IPS-15b (cell line): ENCODE data around the gene PLPPR2.
"Not testable (repeated sequence)": the region's sequence is repeated elsewhere in the genome, so short reads cannot be mapped to it uniquely, and the experiment has no call there.

Experiments
- H3K27me3 ChIP-seq: one replicate; pipeline ENCODE4 v1.6.1; 2013; ENCODE audit warnings: low read length; ENCODE audit not compliant: control insufficient read depth, insufficient read depth
- H3K36me3 ChIP-seq: one replicate; pipeline ENCODE4 v1.6.1; 2013; ENCODE audit warnings: low read length; ENCODE audit not compliant: control insufficient read depth, insufficient read depth
- H3K4me1 ChIP-seq: one replicate; pipeline ENCODE4 v1.6.1; 2013; ENCODE audit warnings: mild to moderate bottlenecking, low read length; ENCODE audit not compliant: control insufficient read depth, insufficient read depth
- H3K4me3 ChIP-seq: one replicate; pipeline ENCODE4 v1.5.1; 2013; ENCODE audit warnings: low read depth, low read length
- H3K9ac ChIP-seq: one replicate; pipeline ENCODE4 v1.6.1; 2013; ENCODE audit warnings: low read depth, mild to moderate bottlenecking, low read length
- H3K9me3 ChIP-seq: one replicate; pipeline ENCODE4 v1.6.1; 2013; ENCODE audit warnings: mild to moderate bottlenecking, low read length; ENCODE audit not compliant: control insufficient read depth, insufficient read depth

PLPPR2 gene

DNA sequence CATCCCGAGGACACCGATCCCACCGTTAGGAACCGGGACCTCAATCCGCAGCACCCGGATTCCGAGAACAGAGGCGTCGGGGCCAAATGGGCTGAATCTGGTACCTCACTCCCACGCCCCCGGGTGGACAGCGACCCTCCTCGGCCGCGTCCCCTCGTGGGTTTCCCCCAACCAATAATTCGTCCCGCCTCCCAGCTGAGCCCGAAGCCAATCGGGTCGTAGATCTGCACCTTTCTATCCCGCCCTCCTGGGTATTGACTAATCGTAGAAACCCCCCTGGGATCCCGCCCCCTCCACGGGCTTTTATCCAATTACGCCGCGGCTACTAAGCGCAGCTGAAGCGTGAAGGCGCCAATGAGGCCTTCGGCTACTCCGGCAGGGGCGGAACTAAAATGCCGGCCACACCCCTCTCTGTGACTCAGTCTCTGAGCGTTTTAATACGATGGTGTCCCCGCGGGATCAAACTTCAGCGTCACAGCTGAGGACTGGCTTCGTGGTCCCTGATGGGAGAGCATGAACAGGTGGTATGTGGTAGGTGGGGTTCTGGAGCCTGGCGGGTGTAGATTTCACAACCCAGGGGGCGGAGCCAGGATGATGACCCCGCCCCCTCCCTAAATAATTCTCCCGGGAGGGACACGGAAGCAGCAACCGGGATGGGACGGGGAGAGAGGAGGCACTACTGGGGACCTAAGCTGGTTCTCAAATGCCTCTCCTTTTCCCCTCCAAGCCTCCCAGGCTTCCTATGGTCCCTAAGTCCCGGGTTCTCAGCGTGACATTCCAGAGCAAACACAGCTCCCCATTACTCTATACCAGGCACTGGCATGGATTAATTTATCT, 8.9 kb upstream of the PLPPR2 start, which contains the start of the genes CCDC159 and TMEM205:
CCDC159 (plus strand) TSS at position 416 of the 837 bp plus-strand sequence; CDS start at position 504, 88 bp downstream.
TMEM205 (minus strand) TSS at position 165 of the 837 bp plus-strand sequence. CDS start 649 bp downstream, outside the sequence.
- Histone ChIP-seq H3K9ac (peak within 1 kb of the TSS; percentile 14), H3K4me3 (peak within 1 kb of the TSS; percentile 78), H3K36me3 (no peaks in the 10 kb centered on the region), H3K9me3 (no peaks in the 10 kb centered on the region), H3K27me3 (no peaks in the 10 kb centered on the region), H3K4me1 (no peaks in the 10 kb centered on the region)

DNA sequence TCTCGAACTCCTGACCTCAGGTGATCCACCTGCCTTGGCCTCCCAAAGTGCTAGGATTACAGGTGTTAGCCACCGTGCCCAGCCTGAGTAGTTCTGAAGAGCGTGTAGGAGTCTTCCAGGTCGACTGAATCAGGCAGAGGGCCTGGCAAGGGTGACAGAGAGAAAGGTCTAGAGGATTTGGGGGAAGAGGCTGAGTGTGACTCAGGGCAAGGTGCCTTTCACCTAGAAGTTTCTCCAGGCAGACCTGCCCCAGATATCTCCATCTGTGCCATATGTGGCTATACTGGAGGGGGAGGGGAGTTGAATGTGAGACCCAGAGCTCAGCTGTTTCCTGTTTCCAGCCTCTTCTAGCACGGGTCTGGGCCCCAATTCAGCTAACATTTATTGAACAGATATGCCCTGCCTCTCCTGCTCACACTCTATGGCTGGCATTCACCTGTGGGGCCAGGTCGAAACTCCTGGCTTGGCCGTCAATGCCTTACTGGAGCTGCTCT, 7.6 kb upstream of the PLPPR2 start:
- no peak overlapping the region for H3K9ac ChIP-seq
- no peaks in the 10 kb centered on the region for H3K9me3 ChIP-seq
- H3K4me1 ChIP-seq, result no peaks in the 10 kb centered on the region
- H3K36me3 ChIP-seq, result no peaks in the 10 kb centered on the region
- H3K27me3 ChIP-seq, result no peaks in the 10 kb centered on the region
- no peak overlapping the region for H3K4me3 ChIP-seq

DNA sequence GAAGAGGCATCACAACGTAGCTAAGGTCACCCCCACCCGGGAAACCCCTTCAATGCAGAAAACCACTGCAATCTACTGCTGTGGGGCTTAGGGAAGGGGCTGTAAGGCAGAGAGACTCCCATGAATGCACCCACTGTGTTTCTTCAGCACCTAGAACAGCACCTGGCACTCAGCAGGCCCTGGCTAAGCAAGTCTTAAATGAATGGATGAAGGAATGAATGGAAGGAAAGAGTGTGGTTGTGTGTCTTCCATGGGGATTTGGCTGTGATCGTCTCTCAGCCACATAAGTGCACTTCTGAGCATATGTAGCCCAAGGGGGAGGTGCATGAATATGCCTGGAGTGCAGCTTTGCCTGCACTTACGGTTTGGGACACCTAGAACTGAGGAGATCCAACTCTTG, 6.1 kb upstream of the PLPPR2 start:
- Histone ChIP-seq H3K27me3 (no peaks in the 10 kb centered on the region), H3K4me1 (no peaks in the 10 kb centered on the region), H3K36me3 (no peaks in the 10 kb centered on the region), H3K4me3 (no peak overlapping the region), H3K9ac (no peak overlapping the region), H3K9me3 (no peaks in the 10 kb centered on the region)

DNA sequence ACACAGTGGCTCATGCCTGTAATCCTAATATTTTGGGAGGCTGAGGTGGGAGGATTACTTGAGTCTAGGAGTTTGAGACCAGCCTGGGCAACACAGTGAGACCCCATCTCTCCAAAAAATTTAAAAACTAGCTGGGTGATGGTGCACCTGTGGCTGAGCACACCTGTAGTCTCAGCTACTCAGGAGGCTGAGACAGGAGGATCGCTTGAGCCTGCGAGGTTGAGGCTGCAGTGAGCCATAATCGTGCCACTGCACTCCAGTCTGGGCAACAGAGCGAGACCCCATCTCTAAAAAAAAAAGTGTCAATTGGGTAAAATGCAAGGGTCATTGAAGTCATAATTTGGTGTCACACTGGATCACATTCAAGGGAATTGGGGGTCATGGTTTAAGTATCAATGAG, 1.1 kb upstream of the PLPPR2 start:
- H3K4me3 ChIP-seq, H3K9me3 ChIP-seq, H3K9ac ChIP-seq, H3K27me3 ChIP-seq, H3K36me3 ChIP-seq, H3K4me1 ChIP-seq: not testable (repeated sequence)

DNA sequence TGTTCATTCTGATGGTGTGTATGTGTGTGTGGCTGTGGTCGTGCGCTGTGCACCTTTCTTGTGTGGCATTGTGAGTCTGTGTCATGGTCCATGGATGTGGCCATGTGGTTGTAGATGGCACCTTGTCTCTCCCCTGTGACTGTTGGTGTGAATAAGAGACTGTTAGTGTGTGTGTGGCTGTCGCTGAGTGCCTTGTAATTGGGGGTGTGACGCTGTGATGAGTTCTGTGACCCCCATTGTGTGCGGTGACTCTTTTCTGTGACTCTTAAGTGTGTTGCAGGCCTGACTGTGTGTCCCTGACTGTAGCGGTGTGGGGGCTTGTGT, 804 bp downstream of the PLPPR2 start:
- H3K4me3 ChIP-seq, result peak overlapping the region; percentile 69
- no peak overlapping the region for H3K9ac ChIP-seq
- peaks cover 6% of the 10 kb centered on the region for H3K27me3 ChIP-seq
- H3K4me1 ChIP-seq, result peaks cover 6% of the 10 kb centered on the region
- no peaks in the 10 kb centered on the region for H3K36me3 ChIP-seq
- no peaks in the 10 kb centered on the region for H3K9me3 ChIP-seq

DNA sequence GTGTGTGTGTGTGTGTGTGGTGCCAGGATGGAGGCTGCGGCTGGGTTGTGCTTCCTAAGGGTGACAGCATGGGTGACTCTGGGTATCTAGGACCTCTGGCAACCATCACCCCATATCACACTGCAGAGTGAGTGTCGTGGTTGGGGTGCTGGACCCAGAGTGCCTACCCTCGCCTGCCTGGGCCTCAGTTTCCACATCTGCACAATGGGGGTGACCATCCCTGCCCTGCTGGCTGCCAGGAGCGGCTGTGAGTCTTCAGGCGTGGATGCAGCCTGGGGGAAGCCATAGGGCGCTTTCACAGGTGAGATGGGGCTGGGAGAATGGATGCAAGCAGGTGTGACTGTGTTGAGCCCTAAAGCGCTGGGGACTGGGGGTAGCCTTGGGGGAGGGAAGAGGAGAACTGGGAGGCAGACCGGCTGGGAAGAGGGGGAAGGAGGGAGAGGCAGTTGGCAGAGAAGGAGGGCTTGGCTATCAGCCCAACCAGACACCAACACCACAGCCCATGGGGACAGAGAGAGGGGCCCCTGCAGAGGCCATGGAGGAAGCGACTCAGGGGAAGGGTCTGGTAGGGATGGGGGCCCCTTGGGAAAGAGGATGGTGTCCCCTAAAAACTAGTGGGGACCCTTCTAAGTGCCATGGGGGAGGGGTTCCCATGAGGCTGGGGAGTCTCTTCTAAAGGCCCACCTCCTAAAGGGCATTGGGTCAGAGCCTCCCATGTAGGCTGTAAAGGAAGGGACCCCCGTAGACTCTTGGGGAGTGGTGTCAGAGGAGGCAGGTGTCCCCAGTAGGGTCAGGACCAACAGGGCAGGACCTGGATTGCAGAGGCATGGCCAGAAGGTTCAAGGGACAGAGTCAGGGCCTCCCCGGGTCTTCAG, 1.7 kb downstream of the PLPPR2 start:
- Histone ChIP-seq H3K4me1 (peaks cover 6% of the 10 kb centered on the region), H3K4me3 (no peak overlapping the region), H3K9me3 (no peaks in the 10 kb centered on the region), H3K9ac (no peak overlapping the region), H3K27me3 (peaks cover 6% of the 10 kb centered on the region), H3K36me3 (no peaks in the 10 kb centered on the region)

DNA sequence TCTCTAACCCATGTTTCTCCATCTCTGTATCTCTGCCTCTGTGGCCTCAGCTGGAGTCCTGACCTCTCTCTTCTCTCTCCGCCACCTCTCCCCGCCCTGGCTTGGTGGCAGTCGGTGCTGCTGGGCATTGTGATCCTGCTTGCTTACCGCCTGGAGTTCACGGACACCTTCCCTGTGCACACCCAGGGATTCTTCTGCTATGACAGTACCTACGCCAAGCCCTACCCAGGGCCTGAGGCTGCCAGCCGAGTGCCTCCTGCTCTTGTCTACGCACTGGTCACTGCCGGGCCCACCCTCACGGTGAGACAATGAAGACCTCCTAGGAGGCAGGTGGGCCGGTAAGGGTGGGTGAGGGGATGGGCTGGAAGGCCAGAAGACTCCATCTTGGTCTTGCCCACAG, 4.2 kb downstream of the PLPPR2 start:
- H3K27me3 ChIP-seq, result peaks cover 6% of the 10 kb centered on the region
- H3K9me3 ChIP-seq, result no peaks in the 10 kb centered on the region
- no peak overlapping the region for H3K9ac ChIP-seq
- H3K4me1 ChIP-seq, result peaks cover 6% of the 10 kb centered on the region
- no peak overlapping the region for H3K4me3 ChIP-seq
- H3K36me3 ChIP-seq, result peaks cover 3% of the 10 kb centered on the region

DNA sequence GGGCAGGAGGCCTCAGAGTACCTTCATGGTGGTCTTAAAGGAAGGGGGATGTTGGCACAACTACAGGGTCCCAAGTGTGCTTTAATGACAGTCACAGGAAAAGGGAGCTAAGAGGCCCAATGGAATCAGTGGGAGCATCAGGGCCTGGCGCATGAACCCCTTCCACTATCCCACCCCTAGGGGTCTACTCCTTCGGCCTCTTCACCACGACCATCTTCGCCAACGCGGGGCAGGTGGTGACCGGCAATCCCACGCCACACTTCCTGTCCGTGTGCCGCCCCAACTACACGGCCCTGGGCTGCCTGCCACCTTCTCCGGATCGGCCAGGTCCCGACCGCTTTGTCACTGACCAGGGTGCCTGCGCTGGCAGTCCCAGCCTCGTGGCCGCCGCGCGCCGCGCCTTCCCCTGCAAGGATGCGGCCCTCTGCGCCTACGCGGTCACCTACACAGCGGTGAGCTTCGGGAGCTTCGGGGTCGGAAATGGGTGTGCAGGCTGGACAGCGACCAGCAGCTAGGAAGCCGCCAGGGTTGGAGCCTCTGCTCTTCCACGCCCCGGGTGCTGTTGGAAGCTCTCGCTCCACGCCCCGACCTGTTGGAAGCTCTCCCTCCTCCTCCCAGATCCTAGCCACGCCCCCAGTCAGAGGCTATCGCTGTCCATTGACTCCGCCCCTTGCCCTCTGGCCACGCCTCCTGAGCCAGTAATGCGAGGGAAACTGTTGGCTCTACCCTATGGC, 6.0 kb downstream of the PLPPR2 start:
- Histone ChIP-seq H3K4me3 (peak overlapping the region; percentile 71), H3K9me3 (no peaks in the 10 kb centered on the region), H3K4me1 (peaks cover under 1% of the 10 kb centered on the region), H3K27me3 (peaks cover under 1% of the 10 kb centered on the region), H3K36me3 (peaks cover 3% of the 10 kb centered on the region), H3K9ac (peak overlapping the region; percentile 65)

DNA sequence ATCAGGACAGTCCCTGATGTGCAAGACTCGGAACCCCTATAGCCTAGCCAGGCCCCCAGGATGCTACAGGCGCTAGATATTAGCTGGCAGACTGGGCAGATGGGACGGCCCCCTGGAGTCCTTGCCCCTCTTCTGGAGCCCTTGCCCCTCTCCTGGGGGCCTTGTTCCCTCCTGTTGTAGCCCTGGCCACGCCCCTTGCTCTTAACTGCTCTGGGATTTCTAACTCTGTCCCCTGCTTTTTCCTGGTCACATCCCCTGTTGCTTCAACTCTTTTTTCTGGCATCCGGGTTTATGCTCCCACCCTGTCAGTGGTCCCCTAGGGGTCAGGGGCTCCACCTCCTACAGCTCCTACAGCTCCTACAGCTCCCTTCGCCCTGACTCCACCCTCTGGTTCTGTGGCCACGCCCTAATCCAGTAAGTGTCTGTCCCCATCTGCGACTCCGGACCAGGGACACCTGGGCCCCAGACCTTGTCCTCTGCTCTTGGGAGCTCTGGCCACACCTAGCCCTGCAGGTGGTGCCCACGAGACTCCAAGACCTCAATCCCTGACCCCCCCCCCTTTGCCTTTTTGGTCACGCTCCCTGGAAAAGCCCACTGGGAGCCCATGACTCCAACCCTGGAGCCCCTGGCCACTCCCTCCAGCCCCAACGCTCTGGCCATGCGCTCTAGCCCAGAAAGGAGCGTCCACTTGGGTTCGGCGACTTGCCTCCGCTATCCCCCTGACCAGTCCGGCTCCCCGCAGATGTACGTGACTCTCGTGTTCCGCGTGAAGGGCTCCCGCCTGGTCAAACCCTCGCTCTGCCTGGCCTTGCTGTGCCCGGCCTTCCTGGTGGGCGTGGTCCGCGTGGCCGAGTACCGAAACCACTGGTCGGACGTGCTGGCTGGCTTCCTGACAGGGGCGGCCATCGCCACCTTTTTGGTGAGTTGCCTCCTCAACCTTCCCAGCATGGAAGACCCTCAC, 6.8 kb downstream of the PLPPR2 start:
- Histone ChIP-seq H3K4me3 (peak overlapping the region; percentile 71), H3K9me3 (no peaks in the 10 kb centered on the region), H3K9ac (no peak overlapping the region), H3K27me3 (no peaks in the 10 kb centered on the region), H3K4me1 (no peaks in the 10 kb centered on the region), H3K36me3 (peaks cover 3% of the 10 kb centered on the region)

DNA sequence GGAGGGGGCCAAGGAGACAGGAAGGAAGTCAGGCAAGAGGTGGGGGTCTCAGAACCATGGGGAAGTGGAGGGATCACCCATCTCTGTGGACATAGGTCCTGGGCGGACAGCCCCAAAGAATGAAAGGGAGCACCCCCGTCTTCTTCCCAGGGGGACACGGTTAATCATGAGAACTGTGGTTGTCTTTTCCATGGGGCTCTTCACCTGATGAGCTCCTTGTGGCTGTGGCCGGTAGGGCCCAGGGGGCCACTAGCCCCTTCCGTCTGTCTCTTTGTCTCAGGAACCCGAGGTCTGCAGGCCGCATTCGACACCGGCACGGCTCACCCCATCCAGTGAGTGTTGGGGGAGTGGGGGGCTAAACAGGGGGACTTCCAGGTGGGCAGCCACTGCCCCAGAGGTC, 8.6 kb downstream of the PLPPR2 start:
- H3K4me1 ChIP-seq, result no peaks in the 10 kb centered on the region
- H3K36me3 ChIP-seq, result peaks cover 3% of the 10 kb centered on the region
- H3K9ac ChIP-seq, result no peak overlapping the region
- no peaks in the 10 kb centered on the region for H3K9me3 ChIP-seq
- no peaks in the 10 kb centered on the region for H3K27me3 ChIP-seq
- H3K4me3 ChIP-seq, result no peak overlapping the region
